Thoracic aorta (tissue), 2 donors: ENCODE data around the gene CCDC13. TPM values are rescaled to one million over a fixed set of nuclear protein-coding genes. Genes with fewer than 3 reads are reported as not detected.

Experiments
- ATAC-seq: fragments of 150-250 bp; one replicate; pipeline ENCODE4 v1.8.0; 2017; ENCODE audit warnings: low read depth; ENCODE audit not compliant: insufficient number of reproducible peaks, low FRiP score
- DNase-seq: peaks from one replicate; pipeline ENCODE4 v3.0.0-alpha.2; 2020; ENCODE audit warnings: low spot score
- H3K27ac ChIP-seq, 2 donors: fragments of 200-600 bp; sonication (generic); 1 replicate in 1 of 2; 2 replicates in 1 of 2; pipeline ENCODE4 v1.5.1; 2016; ENCODE audit warnings: mild to moderate bottlenecking in 2 of 2, moderate library complexity in 2 of 2
- H3K27me3 ChIP-seq: fragments of 200-600 bp; sonication (generic); replicated peaks from 2 replicates; pipeline ENCODE4 v1.6.0; 2016; ENCODE audit warnings: mild to moderate bottlenecking; ENCODE audit not compliant: insufficient read depth
- H3K36me3 ChIP-seq: fragments of 200-600 bp; sonication (generic); one replicate; pipeline ENCODE4 v1.5.1; 2016
- H3K4me1 ChIP-seq, 2 donors: fragments of 200-600 bp; sonication (generic); 1 replicate in 1 of 2; 2 replicates in 1 of 2; pipeline versions ENCODE4 v1.5.1 to v1.6.0; 2016; ENCODE audit warnings: low read depth in 2 of 2, mild to moderate bottlenecking in 1 of 2; ENCODE audit not compliant: control insufficient read depth in 1 of 2
- H3K4me3 ChIP-seq: fragments of 200-600 bp; sonication (generic); 2 replicates; pipeline ENCODE4 v1.5.1; 2016; ENCODE audit warnings: mild to moderate bottlenecking
- H3K9me3 ChIP-seq: fragments of 200-600 bp; sonication (generic); 2 replicates; pipeline ENCODE4 v1.5.1; 2016
- total RNA-seq, 2 donors: library from RNA; depleted of rRNA; stranded (reverse); fragments of >200 nt; gene quantifications; one replicate each; pipeline versions ENCODE4 v1.1.0 to v1.2.3, GENCODE V29; 2016
- TF ChIP-seq, protein P1 (sequence below): fragments of 200-600 bp; sonication (generic); IDR thresholded peaks from one replicate; pipeline ENCODE4 v1.5.1; 2019; ENCODE audit warnings: antibody characterized with exemption

CCDC13 gene
- total RNA-seq, 2 donors from 2014 or later: 1.5 to 3.1 TPM

DNA sequence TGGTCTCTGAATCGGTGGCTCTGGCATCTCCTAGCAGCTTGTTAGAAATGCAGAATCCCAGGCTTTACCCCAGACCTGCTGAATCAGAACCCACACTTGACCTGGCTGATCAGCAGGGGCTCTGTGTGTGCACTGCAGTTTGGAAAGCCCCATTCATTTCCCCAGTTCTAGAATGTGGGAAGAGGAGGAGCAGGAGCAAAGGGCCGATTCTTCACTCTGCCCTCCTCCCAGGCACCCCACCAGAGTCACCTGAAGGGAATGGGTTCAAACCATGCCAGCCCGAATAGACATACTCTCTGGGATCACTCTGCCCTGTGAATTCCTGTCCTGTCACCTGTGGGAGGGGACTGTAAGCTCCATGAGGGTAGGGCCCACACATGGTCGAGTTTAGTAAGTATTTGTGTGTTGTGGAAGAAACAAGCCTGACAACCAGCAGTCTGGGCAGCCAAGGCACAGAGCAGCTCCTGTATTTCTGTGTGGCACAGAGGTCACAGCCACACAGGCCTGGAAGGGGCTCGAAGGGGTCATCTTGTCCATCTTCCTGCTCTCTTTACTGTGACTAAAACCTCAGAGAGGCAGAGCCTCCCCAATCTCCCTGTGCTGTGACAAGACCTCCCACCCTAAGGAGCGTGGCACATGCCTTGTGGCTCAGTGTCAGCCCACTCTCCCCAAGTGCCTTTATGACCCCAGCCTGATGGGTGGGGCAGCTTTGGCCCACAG lies 41.4 kb downstream of the CCDC13 start:
- DNase-seq: no peak

GRCh38 chr3:42730706-42731420 lies 42.2 kb downstream of the CCDC13 start:
- no peaks in the 10 kb centered on the region for H3K27me3 ChIP-seq
- H3K9me3 ChIP-seq: no peaks in the 10 kb centered on the region
- H3K36me3 ChIP-seq: no peaks in the 10 kb centered on the region
- H3K4me1 ChIP-seq: peaks cover 0 to 10% of the 10 kb centered on the region in 2 donors
- ATAC-seq: no peak
- TF ChIP-seq, protein P1, sequence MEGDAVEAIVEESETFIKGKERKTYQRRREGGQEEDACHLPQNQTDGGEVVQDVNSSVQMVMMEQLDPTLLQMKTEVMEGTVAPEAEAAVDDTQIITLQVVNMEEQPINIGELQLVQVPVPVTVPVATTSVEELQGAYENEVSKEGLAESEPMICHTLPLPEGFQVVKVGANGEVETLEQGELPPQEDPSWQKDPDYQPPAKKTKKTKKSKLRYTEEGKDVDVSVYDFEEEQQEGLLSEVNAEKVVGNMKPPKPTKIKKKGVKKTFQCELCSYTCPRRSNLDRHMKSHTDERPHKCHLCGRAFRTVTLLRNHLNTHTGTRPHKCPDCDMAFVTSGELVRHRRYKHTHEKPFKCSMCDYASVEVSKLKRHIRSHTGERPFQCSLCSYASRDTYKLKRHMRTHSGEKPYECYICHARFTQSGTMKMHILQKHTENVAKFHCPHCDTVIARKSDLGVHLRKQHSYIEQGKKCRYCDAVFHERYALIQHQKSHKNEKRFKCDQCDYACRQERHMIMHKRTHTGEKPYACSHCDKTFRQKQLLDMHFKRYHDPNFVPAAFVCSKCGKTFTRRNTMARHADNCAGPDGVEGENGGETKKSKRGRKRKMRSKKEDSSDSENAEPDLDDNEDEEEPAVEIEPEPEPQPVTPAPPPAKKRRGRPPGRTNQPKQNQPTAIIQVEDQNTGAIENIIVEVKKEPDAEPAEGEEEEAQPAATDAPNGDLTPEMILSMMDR: no peak
- DNase-seq: no peak
- no peak overlapping the region for H3K27ac ChIP-seq
- no peak overlapping the region for H3K4me3 ChIP-seq

More for the DNA sequence above, 41.4 kb downstream of the CCDC13 start:
- H3K27me3 ChIP-seq: no peaks in the 10 kb centered on the region
- TF ChIP-seq, protein P1: no peak
- no peaks in the 10 kb centered on the region for H3K36me3 ChIP-seq
- no peaks in the 10 kb centered on the region for H3K9me3 ChIP-seq
- peaks cover 0 to 10% of the 10 kb centered on the region in 2 donors for H3K4me1 ChIP-seq
- no peak for ATAC-seq
- H3K4me3 ChIP-seq: no peak overlapping the region
- no peak overlapping the region for H3K27ac ChIP-seq

GRCh38 chr3:42730294-42730693 lies 42.8 kb downstream of the CCDC13 start:
- DNase-seq (no peak), ATAC-seq (no peak)
- H3K36me3 ChIP-seq: no peaks in the 10 kb centered on the region
- H3K27ac ChIP-seq: no peak overlapping the region
- no peaks in the 10 kb centered on the region for H3K27me3 ChIP-seq
- TF ChIP-seq, protein P1: no peak
- H3K4me1 ChIP-seq: peaks cover 0 to 10% of the 10 kb centered on the region in 2 donors
- no peak overlapping the region for H3K4me3 ChIP-seq
- no peaks in the 10 kb centered on the region for H3K9me3 ChIP-seq

GRCh38 chr3:42729404-42730145 lies 43.5 kb downstream of the CCDC13 start:
- Histone ChIP-seq H3K36me3 (no peaks in the 10 kb centered on the region), H3K27ac (no peak overlapping the region), H3K9me3 (no peaks in the 10 kb centered on the region), H3K4me1 (peaks cover 0 to 10% of the 10 kb centered on the region in 2 donors), H3K4me3 (no peak overlapping the region), H3K27me3 (no peaks in the 10 kb centered on the region)
- no peak for DNase-seq
- ATAC-seq: no peak
- TF ChIP-seq, protein P1: no peak
